Left ventricle myocardium inferior (tissue), 1 donor: ENCODE measurements around the gene NMS. TPM values are rescaled to one million over a fixed set of nuclear protein-coding genes. Genes with fewer than 3 reads are reported as not detected.

Source experiments
- DNase-seq: peaks from one replicate; pipeline ENCODE4 v3.0.0-alpha.2; 2020
- H3K27ac ChIP-seq: fragments of 200-600 bp; replicated peaks from 2 replicates; pipeline ENCODE4 v1.8.0; 2021
- H3K27me3 ChIP-seq: fragments of 200-600 bp; 2 replicates; pipeline ENCODE4 v1.8.0; 2021; ENCODE audit warnings: low read depth
- H3K36me3 ChIP-seq: fragments of 200-600 bp; 2 replicates; pipeline ENCODE4 v1.8.0; 2021
- H3K4me1 ChIP-seq: fragments of 200-600 bp; 2 replicates; pipeline ENCODE4 v1.8.0; 2021
- H3K4me3 ChIP-seq: fragments of 200-600 bp; 2 replicates; pipeline ENCODE4 v1.8.0; 2021; ENCODE audit warnings: mild to moderate bottlenecking, moderate library complexity
- H3K9me3 ChIP-seq: fragments of 200-600 bp; replicated peaks from 2 replicates; pipeline ENCODE4 v1.8.0; 2021
- CTCF ChIP-seq: fragments of 200-600 bp; IDR thresholded peaks from 2 replicates; pipeline ENCODE4 v1.8.0; 2021; ENCODE audit warnings: antibody characterized with exemption, mild to moderate bottlenecking, borderline replicate concordance
- intact Hi-C: fragments of 100-400 bp; cut with micrococcal nuclease; formaldehyde crosslinking; loops from one replicate; pipeline ENCODE4 v1.11.0; 2022
- total RNA-seq: library from RNA; stranded (reverse); fragmentation: NEBNext Ultra II Directional; extraction: Animal tissue kit (Norgen Biotek cat#: 25700); gene quantifications from one replicate; pipeline ENCODE4 v1.2.1, GENCODE V29; 2021
- donor health status: DM: no; HTN: yes; CAD: no; lungs with severe emphysema.

Gene NMS
- total RNA-seq, 1 donor from 2014 or later, result not detected

- H3K9me3 ChIP-seq, result peaks cover 8% of the 10 kb centered on the region
- intact Hi-C loops, result no loop called here
- H3K36me3 ChIP-seq, result no peaks in the 10 kb centered on the region
- no peaks in the 10 kb centered on the region for H3K27me3 ChIP-seq
- H3K27ac ChIP-seq, result no peak overlapping the region
- no peaks in the 10 kb centered on the region for H3K4me1 ChIP-seq
- no peak overlapping the region for H3K4me3 ChIP-seq
- DNase-seq, result no peak
- TF ChIP-seq CTCF, result no peak
Observed at GRCh38 chr2:100425573-100426383, 44.5 kb upstream of the NMS start.

- H3K27me3 ChIP-seq, result no peaks in the 10 kb centered on the region
- DNase-seq, result no peak
- no peak overlapping the region for H3K27ac ChIP-seq
- no peak for TF ChIP-seq CTCF
- H3K9me3 ChIP-seq, result peaks cover 12% of the 10 kb centered on the region
- H3K36me3 ChIP-seq, result no peaks in the 10 kb centered on the region
- intact Hi-C loops, result no loop called here
- no peak overlapping the region for H3K4me3 ChIP-seq
- H3K4me1 ChIP-seq, result no peaks in the 10 kb centered on the region
Observed at GRCh38 chr2:100426384-100426720, 43.9 kb upstream of the NMS start.

DNA sequence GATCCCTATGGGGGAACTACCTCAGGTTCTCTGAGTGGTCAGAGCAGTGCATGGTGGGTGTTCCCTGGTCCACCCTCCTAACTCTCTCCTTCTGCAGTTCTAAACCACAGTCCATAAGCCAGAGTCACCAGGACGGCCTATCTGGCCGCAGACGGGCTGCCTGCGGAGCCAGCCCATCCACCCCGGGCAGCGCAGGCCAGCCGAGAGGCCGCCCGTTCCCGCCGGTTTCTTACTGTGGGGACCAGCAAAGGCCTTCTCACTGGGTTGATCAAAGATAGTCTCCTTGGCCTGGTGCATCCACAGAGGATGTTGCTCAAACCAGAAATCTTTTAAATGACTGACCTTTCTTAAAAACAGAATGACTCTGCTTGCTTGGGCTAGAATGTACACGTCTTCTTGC, 43.2 kb upstream of the NMS start:
- H3K27ac ChIP-seq, result no peak overlapping the region
- DNase-seq, result no peak
- H3K36me3 ChIP-seq, result no peaks in the 10 kb centered on the region
- H3K9me3 ChIP-seq, result peaks cover 12% of the 10 kb centered on the region
- TF ChIP-seq CTCF, result no peak
- H3K27me3 ChIP-seq, result no peaks in the 10 kb centered on the region
- no peaks in the 10 kb centered on the region for H3K4me1 ChIP-seq
- H3K4me3 ChIP-seq, result no peak overlapping the region
- intact Hi-C loops, result no loop called here

DNA sequence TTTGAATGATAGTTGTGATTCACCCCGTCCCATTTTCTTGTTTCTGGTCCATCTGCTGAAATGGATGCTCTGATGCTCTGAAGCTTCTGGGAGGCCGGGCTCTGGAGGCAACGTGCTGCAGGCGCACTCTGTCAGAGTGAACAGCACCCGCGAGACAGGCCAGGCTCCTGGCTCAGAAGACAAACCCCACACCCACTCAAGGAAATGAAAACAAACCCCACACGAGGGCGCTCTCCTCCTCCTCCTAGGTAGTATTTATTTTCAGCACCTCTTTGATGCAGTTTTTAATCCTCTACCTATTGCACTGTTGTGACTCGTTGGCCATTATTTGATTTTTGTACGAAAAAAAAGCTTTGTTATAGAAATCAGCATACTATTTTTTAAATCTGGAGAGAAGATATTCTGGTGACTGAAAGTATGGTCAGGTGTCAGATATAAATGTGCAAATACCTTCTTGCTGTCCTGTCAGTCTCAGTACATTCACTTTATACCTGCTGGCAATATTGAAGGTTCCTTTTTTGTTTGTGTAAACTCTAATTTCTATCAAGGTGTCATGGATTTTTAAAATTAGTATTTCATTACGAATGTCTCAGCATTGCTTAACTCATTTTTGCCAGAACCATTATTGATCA, 42.5 kb upstream of the NMS start:
- intact Hi-C loops, result no loop called here
- Histone ChIP-seq H3K27ac (no peak overlapping the region), H3K4me3 (no peak overlapping the region), H3K27me3 (no peaks in the 10 kb centered on the region), H3K9me3 (peaks cover 12% of the 10 kb centered on the region), H3K36me3 (no peaks in the 10 kb centered on the region), H3K4me1 (no peaks in the 10 kb centered on the region)
- DNase-seq, result peak; percentile 57
- TF ChIP-seq CTCF, result peak; percentile 66

DNA sequence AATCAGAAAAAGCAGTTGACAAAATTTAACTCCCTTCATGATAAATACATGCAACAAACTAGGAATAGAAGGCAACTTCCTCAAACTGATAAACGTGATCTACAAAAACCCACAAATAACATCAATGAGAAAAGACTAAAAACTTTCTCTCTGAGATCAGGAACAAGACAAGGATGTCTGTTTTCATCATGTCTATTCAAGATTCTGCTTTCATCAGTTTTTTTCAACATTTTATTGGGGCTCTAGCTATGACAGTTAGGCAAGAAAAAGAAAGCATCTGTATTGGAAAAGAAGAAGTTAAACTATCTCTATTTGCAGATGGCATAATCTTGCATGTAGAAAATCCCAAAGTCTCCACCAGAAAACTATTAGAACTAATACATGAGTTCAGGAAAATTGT, 40.6 kb upstream of the NMS start:
- intact Hi-C loops, result no loop called here
- Histone ChIP-seq H3K27ac (no peak overlapping the region), H3K4me3 (no peak overlapping the region), H3K9me3 (peaks cover 12% of the 10 kb centered on the region), H3K27me3 (peaks cover 4% of the 10 kb centered on the region), H3K4me1 (no peaks in the 10 kb centered on the region), H3K36me3 (no peaks in the 10 kb centered on the region)
- no peak for DNase-seq
- no peak for TF ChIP-seq CTCF
